Kidney (tissue), 14 donors: ENCODE results near the gene TRAF3IP1. TPM values are rescaled to one million over a fixed set of nuclear protein-coding genes. Genes with fewer than 3 reads are reported as not detected.

Experiments
- DNase-seq, 5 donors: peaks; one replicate each; pipeline ENCODE4 v3.0.0-alpha.2; 2013 to 2020
- FAIRE-seq: peaks from 2 replicates; lab custom pipeline; 2012; peaks lifted over from hg19 to GRCh38; lab: Jason Lieb, UNC
- H3K27ac ChIP-seq, 2 donors: one replicate each; pipeline ENCODE4 v1.7.0; 2013; ENCODE audit warnings: low read depth in 2 of 2, low read length in 2 of 2, inconsistent platforms in 1 of 2
- H3K27me3 ChIP-seq: one replicate; pipeline ENCODE4 v1.7.1; 2013; ENCODE audit warnings: low read length, inconsistent platforms; ENCODE audit not compliant: control insufficient read depth, insufficient read depth
- H3K36me3 ChIP-seq, 3 donors: one replicate each; pipeline versions ENCODE4 v1.7.0 to v1.7.1; 2013; ENCODE audit warnings: low read length in 3 of 3, control low read depth in 1 of 3, inconsistent platforms in 1 of 3; ENCODE audit not compliant: insufficient read depth in 3 of 3, control insufficient read depth in 2 of 3
- H3K4me1 ChIP-seq, 3 donors: one replicate each; pipeline versions ENCODE4 v1.7.0 to v1.7.1; 2013; ENCODE audit warnings: low read length in 3 of 3, inconsistent platforms in 1 of 3, low read depth in 1 of 3; ENCODE audit not compliant: control insufficient read depth in 2 of 3, insufficient read depth in 2 of 3
- H3K4me3 ChIP-seq, 3 donors: one replicate each; pipeline versions ENCODE4 v1.7.0 to v1.8.1; 2013; ENCODE audit warnings: low read length in 3 of 3, control low read depth in 1 of 3, inconsistent platforms in 1 of 3
- H3K9ac ChIP-seq, 3 donors: one replicate each; pipeline versions ENCODE4 v1.7.0 to v1.7.1; 2013; ENCODE audit warnings: low read length in 3 of 3, control low read depth in 1 of 3, inconsistent platforms in 1 of 3
- H3K9me3 ChIP-seq, 3 donors: one replicate each; pipeline versions ENCODE4 v1.7.0 to v1.7.1; 2013; ENCODE audit warnings: low read length in 3 of 3, control low read depth in 1 of 3, inconsistent platforms in 1 of 3; ENCODE audit not compliant: control insufficient read depth in 2 of 3, insufficient read depth in 1 of 3
- intact Hi-C: fragments of 100-400 bp; cut with DNase I; formaldehyde crosslinking; loops from one replicate; pipeline ENCODE4 v1.11.1; 2022
- polyA plus RNA-seq: library from polyadenylated mRNA; stranded (reverse); fragments of 350-450 nt; fragmentation: Illumina TruSeq; extraction: RNeasy Lipid Tissue Mini Kit (QIAGEN cat#74804); gene quantifications from one replicate; pipeline ENCODE4 v1.2.3, GENCODE V29; 2014; ENCODE audit warnings: low read depth, low replicate concordance; ENCODE audit not compliant: insufficient read depth
- total RNA-seq: library from RNA; stranded (reverse); fragmentation: NEBNext Ultra II Directional; extraction: Animal tissue kit (Norgen Biotek cat#: 25700); gene quantifications from one replicate; pipeline ENCODE4 v1.2.1, GENCODE V29; 2021
- TF ChIP-seq, protein P1 (sequence below): IDR thresholded peaks from 3 replicates; pipeline ENCODE4 v1.5.1; 2012; ENCODE audit warnings: mild to moderate bottlenecking, moderate library complexity, borderline replicate concordance; ENCODE audit not compliant: insufficient read depth; ENCODE audit errors: extremely low read depth
- donor health status: control.
- donor health status: control.
- donor health status: control.
- donor health status: control.
- donor health status: control.
- donor health status: DM: yes; HTN: yes; CAD: no.
- donor health status: Normal renal cell carcinoma (clear cell type).

Gene TRAF3IP1
- total and polyA plus RNA-seq, 2 donors from 2014 or later = 6.4 to 24.2 TPM

DNA sequence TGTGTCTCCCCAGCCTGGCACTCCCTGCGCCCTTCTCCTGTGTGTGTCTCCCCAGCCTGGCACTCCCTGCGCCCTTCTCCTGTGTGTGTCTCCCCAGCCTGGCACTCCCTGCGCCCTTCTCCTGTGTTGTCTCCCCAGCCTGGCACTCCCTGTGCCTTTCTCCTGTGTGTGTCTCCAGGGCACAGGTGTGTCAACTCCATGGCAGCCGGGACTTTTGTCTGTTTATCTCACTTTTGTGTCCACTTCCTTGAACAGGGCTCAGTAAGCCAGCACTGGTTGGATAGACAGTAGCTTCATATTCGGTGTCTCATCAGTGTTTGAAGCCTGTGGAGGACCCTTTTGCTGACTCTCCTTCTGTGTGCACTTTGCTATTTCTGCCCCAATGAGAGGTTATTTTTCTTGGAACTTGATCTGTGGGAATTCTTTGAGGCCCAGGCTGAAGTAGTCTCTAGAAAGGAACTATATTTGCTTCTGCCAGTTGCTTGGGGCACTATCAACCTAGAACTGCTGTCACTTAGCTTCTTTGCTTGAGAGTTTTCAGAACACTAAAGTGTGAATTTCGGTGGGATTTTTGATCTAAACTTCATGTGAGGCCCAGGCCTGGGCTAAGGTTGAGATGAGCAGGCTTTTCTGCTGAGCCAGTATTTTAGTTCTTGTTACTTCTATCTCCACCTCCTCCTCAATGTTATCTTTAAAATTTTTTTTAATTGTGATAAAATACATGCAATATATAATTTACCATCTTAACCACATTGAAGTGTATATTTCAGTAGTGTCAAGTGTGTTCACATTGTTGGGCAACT is 98.1 kb downstream of the TRAF3IP1 start:
- H3K4me3 ChIP-seq = no peak overlapping the region
- H3K36me3 ChIP-seq = no peaks in the 10 kb centered on the region
- peak in 3 of 5 donors; percentile 59 to 93 (median 89) for DNase-seq
- TF ChIP-seq, protein P1, sequence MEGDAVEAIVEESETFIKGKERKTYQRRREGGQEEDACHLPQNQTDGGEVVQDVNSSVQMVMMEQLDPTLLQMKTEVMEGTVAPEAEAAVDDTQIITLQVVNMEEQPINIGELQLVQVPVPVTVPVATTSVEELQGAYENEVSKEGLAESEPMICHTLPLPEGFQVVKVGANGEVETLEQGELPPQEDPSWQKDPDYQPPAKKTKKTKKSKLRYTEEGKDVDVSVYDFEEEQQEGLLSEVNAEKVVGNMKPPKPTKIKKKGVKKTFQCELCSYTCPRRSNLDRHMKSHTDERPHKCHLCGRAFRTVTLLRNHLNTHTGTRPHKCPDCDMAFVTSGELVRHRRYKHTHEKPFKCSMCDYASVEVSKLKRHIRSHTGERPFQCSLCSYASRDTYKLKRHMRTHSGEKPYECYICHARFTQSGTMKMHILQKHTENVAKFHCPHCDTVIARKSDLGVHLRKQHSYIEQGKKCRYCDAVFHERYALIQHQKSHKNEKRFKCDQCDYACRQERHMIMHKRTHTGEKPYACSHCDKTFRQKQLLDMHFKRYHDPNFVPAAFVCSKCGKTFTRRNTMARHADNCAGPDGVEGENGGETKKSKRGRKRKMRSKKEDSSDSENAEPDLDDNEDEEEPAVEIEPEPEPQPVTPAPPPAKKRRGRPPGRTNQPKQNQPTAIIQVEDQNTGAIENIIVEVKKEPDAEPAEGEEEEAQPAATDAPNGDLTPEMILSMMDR = no peak
- intact Hi-C loops = no loop called here
- H3K9ac ChIP-seq = no peak overlapping the region
- H3K27me3 ChIP-seq = no peaks in the 10 kb centered on the region
- no peak for FAIRE-seq
- H3K9me3 ChIP-seq = peaks cover 0 to 9% (median 0%) of the 10 kb centered on the region in 3 donors
- H3K4me1 ChIP-seq = peaks cover 0 to 3% (median 0%) of the 10 kb centered on the region in 3 donors
- H3K27ac ChIP-seq = no peak overlapping the region

DNA sequence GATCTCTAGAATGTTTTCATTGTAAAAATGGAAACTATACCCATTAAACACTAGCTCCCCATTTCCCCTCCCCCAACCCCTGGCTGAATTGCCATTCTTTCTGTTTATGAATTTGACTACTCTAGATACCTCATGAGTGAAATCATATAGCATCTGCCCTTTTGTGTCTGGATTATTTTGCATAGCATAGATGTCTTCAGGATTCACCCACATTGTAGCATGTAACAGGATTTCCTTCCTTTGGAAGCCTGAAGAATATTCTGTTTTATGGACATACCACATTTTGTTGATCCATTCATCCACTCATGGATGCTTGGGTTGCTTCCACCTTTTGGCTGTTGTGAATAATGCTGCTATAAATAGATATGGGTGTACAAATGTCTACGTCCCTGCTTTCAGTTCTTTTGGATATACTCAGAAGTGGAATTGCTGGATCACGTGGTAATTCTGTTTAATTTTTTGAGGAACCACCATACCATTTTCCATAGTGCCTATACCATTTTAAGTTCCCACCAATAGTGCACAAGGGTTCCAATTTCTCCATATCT is 98.8 kb downstream of the TRAF3IP1 start:
- no peak for FAIRE-seq
- Histone ChIP-seq H3K27me3 (no peaks in the 10 kb centered on the region), H3K27ac (no peak overlapping the region), H3K4me3 (no peak overlapping the region), H3K4me1 (peaks cover 0 to 3% (median 0%) of the 10 kb centered on the region in 3 donors), H3K9me3 (peaks cover 0 to 9% (median 0%) of the 10 kb centered on the region in 3 donors), H3K9ac (no peak overlapping the region), H3K36me3 (no peaks in the 10 kb centered on the region)
- TF ChIP-seq, protein P1 = no peak
- intact Hi-C loops = no loop called here
- no peak for DNase-seq

DNA sequence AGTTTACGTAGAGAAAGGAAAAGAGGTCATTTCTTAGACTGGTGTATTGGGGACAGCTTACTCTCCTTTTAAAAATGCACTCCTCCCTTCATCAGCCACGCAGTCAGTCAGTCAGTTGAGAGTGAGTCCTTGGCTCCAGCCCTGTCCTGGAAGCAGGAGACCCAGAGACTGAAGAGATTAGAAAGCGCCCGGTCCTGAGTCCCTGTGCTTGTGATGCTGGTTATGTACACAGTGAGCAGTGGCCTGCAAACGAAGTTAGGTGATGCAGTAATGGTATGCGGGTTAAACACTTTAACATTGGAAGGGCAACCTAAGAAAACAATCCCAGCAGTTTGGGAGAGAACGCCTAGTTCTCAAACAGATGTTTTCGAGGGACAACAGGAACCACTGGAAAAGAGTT is 100.1 kb downstream of the TRAF3IP1 start:
- peak in 3 of 5 donors; percentile 18 to 45 (median 32) for DNase-seq
- no peak overlapping the region for H3K9ac ChIP-seq
- H3K4me1 ChIP-seq = peaks cover 0 to 3% (median 0%) of the 10 kb centered on the region in 3 donors
- no peak overlapping the region for H3K27ac ChIP-seq
- no peak overlapping the region for H3K4me3 ChIP-seq
- intact Hi-C loops = no loop called here
- H3K36me3 ChIP-seq = no peaks in the 10 kb centered on the region
- peaks cover 0 to 9% (median 0%) of the 10 kb centered on the region in 3 donors for H3K9me3 ChIP-seq
- no peaks in the 10 kb centered on the region for H3K27me3 ChIP-seq
- no peak for FAIRE-seq
- TF ChIP-seq, protein P1 = no peak
